Measurements from ENCODE around the gene PLXNA4.

- no peak for TF ChIP-seq CTCF (IDR thresholded peaks at IDR 0.05; ENCODE audit: low read length)
- TF ChIP-seq EZH2 (IDR thresholded peaks at IDR 0.05; ENCODE audit: borderline replicate concordance, low read length) = no peak
Measured at GRCh38 chr7:132073920-132074589, 502.2 kb downstream of the PLXNA4 start.
